Measurements from ENCODE around the gene MKNK1.

MKNK1 gene

GRCh38 chr1:46575778-46576177 lies 28.3 kb downstream of the MKNK1 start:
- no peaks in the 10 kb centered on the region for H3K27me3 ChIP-seq (ENCODE audit: control insufficient read depth, low read length)
- H3K79me2 ChIP-seq (ENCODE audit: control insufficient read depth, low read length), result no peaks in the 10 kb centered on the region
- no peaks in the 10 kb centered on the region for H4K20me1 ChIP-seq (ENCODE audit: control insufficient read depth, insufficient read depth, low read depth, low read length)
- TF ChIP-seq EZH2phosphoT487 (IDR thresholded peaks at IDR 0.05; ENCODE audit: borderline replicate concordance, low read length), result no peak
- no peak for TF ChIP-seq CTCF (IDR thresholded peaks at IDR 0.05; ENCODE audit: low read depth, low read length, poor library complexity, severe bottlenecking)
- no peak overlapping the region for H3K4me3 ChIP-seq (ENCODE audit: low read length)
- no peak overlapping the region for H3K27ac ChIP-seq (ENCODE audit: low read depth, low read length)
- H3K9me3 ChIP-seq (ENCODE audit: control insufficient read depth, insufficient read depth, low read length), result no peaks in the 10 kb centered on the region
- no peaks in the 10 kb centered on the region for H3K9me2 ChIP-seq (replicated peaks; ENCODE audit: control insufficient read depth, low read length)
- peaks cover 9% of the 10 kb centered on the region; the same call in 1 of the 2 replicates for H3K36me3 ChIP-seq (ENCODE audit: control insufficient read depth, low read length)
- no peak overlapping the region for H3K4me2 ChIP-seq (ENCODE audit: low read length)
- no peaks in the 10 kb centered on the region for H3K4me1 ChIP-seq (ENCODE audit: control insufficient read depth, low read length)
- H3F3A ChIP-seq (ENCODE audit: control insufficient read depth, insufficient read depth), result no peaks in the 10 kb centered on the region

DNA sequence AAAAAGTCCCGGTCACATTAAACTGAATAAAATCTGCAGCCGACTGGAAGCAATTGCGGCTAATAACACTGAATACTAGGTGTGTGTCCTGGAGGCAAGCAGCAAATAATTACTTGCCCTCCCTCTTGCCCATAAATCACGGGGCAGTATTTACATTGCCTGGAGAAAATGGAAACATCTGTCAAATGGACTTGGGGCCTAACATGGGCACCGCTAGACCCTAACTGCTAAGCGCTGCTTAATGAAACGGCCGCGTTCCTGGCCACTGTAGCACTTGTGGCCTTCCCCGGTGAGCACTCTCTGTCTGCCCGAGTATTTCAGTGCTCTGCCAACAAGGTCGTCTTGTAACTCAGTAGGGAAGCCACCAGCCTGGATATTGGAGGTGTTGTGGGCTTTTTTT lies 28.8 kb downstream of the MKNK1 start:
- TF ChIP-seq EZH2phosphoT487 (IDR thresholded peaks at IDR 0.05; ENCODE audit: borderline replicate concordance, low read length) (no peak), CTCF (IDR thresholded peaks at IDR 0.05; ENCODE audit: low read depth, low read length, poor library complexity, severe bottlenecking) (no peak)
- H3K27me3 ChIP-seq (ENCODE audit: control insufficient read depth, low read length), result no peaks in the 10 kb centered on the region
- H4K20me1 ChIP-seq (ENCODE audit: control insufficient read depth, insufficient read depth, low read depth, low read length), result no peaks in the 10 kb centered on the region
- no peaks in the 10 kb centered on the region for H3K79me2 ChIP-seq (ENCODE audit: control insufficient read depth, low read length)
- H3K27ac ChIP-seq (ENCODE audit: low read depth, low read length), result no peak overlapping the region
- no peak overlapping the region for H3K4me3 ChIP-seq (ENCODE audit: low read length)
- no peaks in the 10 kb centered on the region for H3K9me2 ChIP-seq (replicated peaks; ENCODE audit: control insufficient read depth, low read length)
- H3K9me3 ChIP-seq (ENCODE audit: control insufficient read depth, insufficient read depth, low read length), result no peaks in the 10 kb centered on the region
- H3K36me3 ChIP-seq (ENCODE audit: control insufficient read depth, low read length), result peaks cover 9% of the 10 kb centered on the region; the same call in 1 of the 2 replicates
- no peaks in the 10 kb centered on the region for H3F3A ChIP-seq (ENCODE audit: control insufficient read depth, insufficient read depth)
- H3K4me1 ChIP-seq (ENCODE audit: control insufficient read depth, low read length), result no peaks in the 10 kb centered on the region
- no peak overlapping the region for H3K4me2 ChIP-seq (ENCODE audit: low read length)

GRCh38 chr1:46571691-46572225 lies 32.3 kb downstream of the MKNK1 start:
- H3K4me3 ChIP-seq (ENCODE audit: low read length), result no peak overlapping the region
- H3K4me2 ChIP-seq (ENCODE audit: low read length), result no peak overlapping the region
- H4K20me1 ChIP-seq (ENCODE audit: control insufficient read depth, insufficient read depth, low read depth, low read length), result no peaks in the 10 kb centered on the region
- TF ChIP-seq EZH2phosphoT487 (IDR thresholded peaks at IDR 0.05; ENCODE audit: borderline replicate concordance, low read length) (no peak), CTCF (IDR thresholded peaks at IDR 0.05; ENCODE audit: low read depth, low read length, poor library complexity, severe bottlenecking) (no peak)
- H3F3A ChIP-seq (ENCODE audit: control insufficient read depth, insufficient read depth), result no peaks in the 10 kb centered on the region
- H3K9me2 ChIP-seq (replicated peaks; ENCODE audit: control insufficient read depth, low read length), result no peaks in the 10 kb centered on the region
- H3K4me1 ChIP-seq (ENCODE audit: control insufficient read depth, low read length), result no peaks in the 10 kb centered on the region
- H3K79me2 ChIP-seq (ENCODE audit: control insufficient read depth, low read length), result no peaks in the 10 kb centered on the region
- H3K36me3 ChIP-seq (ENCODE audit: control insufficient read depth, low read length), result no peaks in the 10 kb centered on the region
- no peak overlapping the region for H3K27ac ChIP-seq (ENCODE audit: low read depth, low read length)
- no peaks in the 10 kb centered on the region for H3K27me3 ChIP-seq (ENCODE audit: control insufficient read depth, low read length)
- H3K9me3 ChIP-seq (ENCODE audit: control insufficient read depth, insufficient read depth, low read length), result no peaks in the 10 kb centered on the region

Measured in DOHH2 (cell line).